Ramos (cell line): ENCODE measurements around the gene CAGE1.
"Not testable (repeated sequence)": the region's sequence is repeated elsewhere in the genome, so short reads cannot be mapped to it uniquely, and the experiment has no call there.

ENCODE experiments used
- in situ Hi-C: fragments of 300-500 bp; cut with MboI; formaldehyde crosslinking; loops from one replicate; pipeline ENCODE4 v1.14.3; 2022; ENCODE audit warnings: low sequenced_read_pairs; ENCODE audit not compliant: unreplicated experiment

The CAGE1 gene

GRCh38 chr6:7411328-7411727 lies 21.8 kb upstream of the CAGE1 start:
- in situ Hi-C loops = no loop called here

GRCh38 chr6:7410851-7411250 lies 21.3 kb upstream of the CAGE1 start:
- in situ Hi-C loops = no loop called here

DNA sequence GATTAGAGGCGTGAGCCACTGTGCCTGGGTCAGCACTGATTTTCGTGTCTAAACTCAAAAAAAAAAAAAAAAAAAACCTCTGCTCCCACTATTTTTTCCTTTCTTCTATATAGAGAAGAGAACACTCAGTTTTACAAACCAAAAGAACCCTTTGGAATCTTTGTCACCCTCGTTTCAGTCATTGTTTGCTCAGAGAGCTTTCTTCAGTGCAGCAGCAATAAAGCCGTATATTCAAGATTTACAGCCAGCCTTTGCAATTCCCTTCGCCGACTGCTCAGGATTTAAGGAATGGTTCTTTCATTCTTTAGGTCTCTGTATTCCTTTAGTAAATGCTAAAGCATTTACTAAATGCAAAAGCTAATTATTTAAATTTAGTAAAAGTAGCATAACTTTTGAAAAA lies 20.2 kb upstream of the CAGE1 start:
- in situ Hi-C loops = no loop called here

DNA sequence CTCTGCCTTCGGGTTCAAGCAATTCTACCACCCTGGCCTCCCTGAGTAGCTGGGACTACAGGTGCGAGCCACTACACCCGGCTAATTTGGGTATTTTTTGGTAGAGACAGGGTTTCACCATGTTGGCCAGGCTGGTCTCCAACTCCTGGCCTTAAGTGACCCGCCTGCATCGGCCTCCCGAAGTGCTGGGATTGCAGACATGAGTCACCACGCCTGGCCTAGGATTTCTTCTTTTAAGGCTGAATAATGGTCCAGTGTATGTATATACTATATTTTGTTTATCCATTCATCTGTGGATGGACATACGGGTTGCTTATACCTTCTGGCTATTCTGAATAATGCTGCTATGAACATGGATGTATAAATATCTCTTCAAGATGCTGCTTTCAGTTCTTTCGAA lies 17.2 kb upstream of the CAGE1 start:
- in situ Hi-C loops = no loop called here

DNA sequence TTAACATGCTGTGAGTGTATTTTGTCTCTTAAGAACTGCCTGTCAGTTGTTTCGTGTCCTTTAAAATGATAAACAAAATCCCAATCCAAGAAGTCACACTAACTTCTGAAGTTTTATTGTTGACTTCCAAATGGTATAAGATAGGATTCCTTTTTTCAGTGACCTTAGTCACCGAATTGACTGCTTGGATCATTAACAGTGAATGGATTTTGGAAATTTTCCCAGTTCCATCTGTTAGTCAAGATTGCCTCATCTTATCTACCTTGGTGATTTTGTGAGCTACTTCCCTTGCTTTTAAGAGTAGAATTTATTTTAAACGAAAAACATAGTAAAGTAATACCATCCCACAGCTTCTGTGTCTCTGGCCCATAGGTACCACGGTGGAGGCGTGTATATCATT lies 15.0 kb upstream of the CAGE1 start:
- in situ Hi-C loops = no loop called here

DNA sequence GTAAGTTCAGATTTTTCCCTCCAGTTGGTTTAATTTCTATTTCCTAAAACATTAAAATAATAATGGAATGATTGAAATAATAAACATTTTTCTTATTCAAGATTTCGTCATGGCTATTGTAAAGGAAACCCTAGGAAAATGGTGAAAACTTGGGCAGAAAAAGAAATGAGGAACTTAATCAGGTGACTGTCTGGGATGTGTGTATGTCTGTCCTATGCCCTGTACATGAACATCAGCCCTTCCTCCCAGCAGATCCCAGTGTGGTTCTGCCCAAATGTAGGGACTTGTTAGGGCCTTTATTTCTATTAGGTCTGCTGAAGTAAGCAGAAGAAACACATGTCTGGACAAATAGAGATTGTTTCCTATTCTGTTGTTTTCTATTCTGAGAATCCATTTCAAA lies 13.2 kb upstream of the CAGE1 start:
- in situ Hi-C loops = no loop called here

DNA sequence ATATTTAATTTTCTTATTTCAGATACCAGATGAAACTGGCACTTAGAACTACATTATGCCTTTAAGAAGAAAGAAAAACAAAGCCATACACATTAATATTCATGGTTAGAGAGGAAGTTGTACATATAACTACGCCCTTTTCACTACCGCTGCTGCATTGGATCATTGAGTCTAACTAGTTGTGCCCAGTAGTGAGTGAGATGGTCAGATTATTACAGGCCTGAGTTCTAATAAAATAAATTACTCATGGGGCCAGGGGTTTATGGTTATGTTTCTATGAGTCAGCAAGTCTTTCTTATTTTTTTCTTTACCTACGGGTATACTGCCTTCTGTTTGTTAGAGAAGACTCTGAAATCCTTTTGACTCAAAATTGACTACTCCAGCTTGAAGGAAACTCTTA lies 11.5 kb upstream of the CAGE1 start:
- in situ Hi-C loops = no loop called here

- in situ Hi-C loops = no loop called here
Observed at GRCh38 chr6:7392402-7392801, 2.9 kb upstream of the CAGE1 start.

DNA sequence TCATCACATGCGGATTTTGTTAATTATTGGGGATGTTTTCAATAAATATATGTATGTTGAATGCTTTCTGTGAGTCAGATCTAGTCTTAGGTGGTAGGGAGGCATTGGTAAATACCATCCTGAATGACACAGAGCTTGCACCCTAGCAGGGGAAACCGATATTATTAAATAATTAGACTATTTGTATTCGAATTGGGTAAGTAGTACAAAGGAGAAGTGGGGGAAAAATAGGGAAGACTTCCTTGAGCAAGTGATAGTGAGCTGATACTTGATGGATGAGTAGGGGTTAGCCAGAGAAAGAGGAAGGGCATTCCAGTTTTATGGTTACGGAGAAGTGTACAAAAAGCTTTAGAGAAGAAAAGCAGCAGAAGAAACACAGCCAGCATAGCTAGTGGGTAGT lies 1.6 kb upstream of the CAGE1 start:
- in situ Hi-C loops = no loop called here

- in situ Hi-C loops = no loop called here
Observed at GRCh38 chr6:7390226-7390878, 810 bp upstream of the CAGE1 start.

- in situ Hi-C loops = no loop called here
Observed at GRCh38 chr6:7389162-7389450, 436 bp downstream of the CAGE1 start.

GRCh38 chr6:7381092-7381491 lies 8.4 kb downstream of the CAGE1 start:
- in situ Hi-C loops = no loop called here

GRCh38 chr6:7378740-7379139 lies 10.8 kb downstream of the CAGE1 start:
- in situ Hi-C loops = no loop called here

DNA sequence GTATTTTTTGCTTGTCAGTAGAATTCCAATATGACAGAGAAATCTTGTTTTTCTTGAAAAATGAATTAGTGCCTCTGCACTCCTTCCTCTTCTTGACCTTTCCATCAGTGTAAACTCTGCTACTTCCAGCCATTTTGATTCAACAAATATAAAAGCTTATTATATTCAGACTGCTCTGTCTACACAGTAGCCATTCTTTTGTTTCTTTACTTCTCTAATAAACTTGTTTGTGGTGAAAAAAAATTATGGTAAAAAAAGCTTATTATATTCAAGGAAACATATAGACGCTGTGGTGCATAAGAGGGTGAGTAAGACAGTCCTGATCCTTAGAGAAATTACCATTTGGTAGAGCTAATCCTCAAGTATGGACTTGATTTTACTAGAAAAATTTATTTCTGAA lies 11.6 kb downstream of the CAGE1 start:
- in situ Hi-C loops = no loop called here

GRCh38 chr6:7373739-7374138 lies 15.8 kb downstream of the CAGE1 start:
- in situ Hi-C loops = no loop called here

GRCh38 chr6:7367408-7367807 lies 22.1 kb downstream of the CAGE1 start:
- in situ Hi-C loops = no loop called here

- in situ Hi-C loops = not testable (repeated sequence)
Observed at GRCh38 chr6:7351916-7352315, 37.6 kb downstream of the CAGE1 start.

GRCh38 chr6:7350591-7350990 lies 39.0 kb downstream of the CAGE1 start:
- in situ Hi-C loops = not testable (repeated sequence)

DNA sequence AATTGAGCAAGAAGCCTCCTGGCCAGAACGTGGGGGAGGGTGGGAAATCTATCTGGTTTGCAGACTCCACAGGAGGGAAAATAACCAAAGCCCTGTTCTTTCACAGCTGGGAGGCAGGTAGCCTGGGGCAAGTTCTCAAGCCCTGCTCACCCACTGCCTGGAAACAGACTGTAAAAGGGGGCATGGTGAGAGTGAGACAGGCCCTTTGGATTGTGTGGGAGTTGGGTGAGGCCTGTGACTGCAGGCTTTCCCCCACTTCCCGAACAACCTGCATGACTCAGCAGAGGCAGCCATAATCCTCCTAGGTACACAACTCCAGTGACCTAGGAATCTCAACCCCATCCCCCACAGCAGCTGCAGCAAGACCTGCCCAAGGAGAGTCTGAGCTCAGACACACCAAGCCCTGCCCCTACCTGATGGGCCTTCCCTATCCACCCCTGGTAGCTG lies 42.0 kb downstream of the CAGE1 start:
- in situ Hi-C loops = not testable (repeated sequence)

GRCh38 chr6:7344773-7345450 lies 44.6 kb downstream of the CAGE1 start:
- in situ Hi-C loops = not testable (repeated sequence)

DNA sequence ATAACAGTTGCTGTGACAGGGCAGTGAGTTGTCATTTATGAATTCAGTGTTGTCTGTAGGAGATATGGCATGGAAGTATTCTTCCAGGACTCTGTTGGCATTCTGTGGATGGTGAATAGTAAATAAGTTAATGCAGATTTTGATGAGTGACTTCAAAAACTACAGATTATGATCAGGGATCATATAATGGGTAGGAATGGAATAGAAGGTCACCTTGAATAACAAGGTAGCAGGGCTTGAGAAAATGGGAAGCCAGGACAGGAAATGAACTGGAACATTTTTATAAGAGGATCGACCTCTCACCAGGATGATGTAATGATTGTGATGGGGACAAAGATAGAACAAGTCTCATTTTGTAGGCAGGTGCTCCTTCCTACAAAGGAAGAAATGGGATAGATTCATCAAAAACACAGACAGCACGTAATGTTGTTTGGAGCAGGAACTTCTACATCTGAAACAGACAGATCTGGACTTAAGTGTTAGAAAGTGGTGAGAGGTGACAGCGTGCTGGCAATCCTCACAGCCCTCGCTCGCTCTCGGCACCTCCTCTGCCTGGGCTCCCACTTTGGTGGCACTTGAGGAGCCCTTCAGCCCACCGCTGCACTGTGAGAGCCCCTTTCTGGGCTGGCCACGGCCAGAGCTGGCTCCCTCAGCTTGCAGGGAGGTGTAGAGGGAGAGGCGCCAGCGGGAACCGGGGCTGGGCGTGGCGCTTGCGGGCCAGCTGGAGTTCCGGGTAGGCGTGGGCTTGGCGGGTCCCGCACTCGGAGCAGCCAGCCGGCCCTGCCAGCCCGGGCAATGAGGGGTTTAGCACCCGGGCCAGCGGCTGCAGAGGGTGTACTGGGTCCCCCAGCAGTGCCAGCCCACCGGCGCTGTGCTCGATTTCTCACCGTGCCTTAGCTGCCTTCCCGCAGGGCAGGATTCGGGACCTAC lies 45.7 kb downstream of the CAGE1 start:
- in situ Hi-C loops = no loop called here
